IMR-90 (cell line): ENCODE data around the gene CNTN4. TPM values are rescaled to one million over a fixed set of nuclear protein-coding genes. Genes with fewer than 3 reads are reported as not detected.

ENCODE experiments used
- ATAC-seq: fragments of 200-7000 bp; cut with Tn5 transposase; 2 replicates; pipeline ENCODE4 v1.9.1; 2020; ENCODE audit warnings: low read depth, mild to moderate bottlenecking, moderate library complexity
- BruUV-seq: library from RNA; stranded (reverse); fragments of 400-500 nt; replicated peaks from 2 replicates; lab custom pipeline; 2021; lab: Mats Ljungman, UMichigan
- CTCF ChIA-PET: fragments of 300-600 bp; formaldehyde crosslinking; extraction: SDS; loops from one replicate; lab custom pipeline; 2021; ENCODE audit warnings: antibody characterized with exemption; lab: Yijun Ruan, JAX
- POLR2A ChIA-PET: fragments of 300-600 bp; sonication (Branson Sonifier 250); formaldehyde crosslinking; loops from one replicate; lab custom pipeline; 2022; ENCODE audit warnings: antibody characterized with exemption; ENCODE audit not compliant: unreplicated experiment; lab: Charles Lee
- DNase-seq: peaks from one replicate; pipeline ENCODE4 v3.0.0; 2013
- H2AFZ ChIP-seq: replicated peaks from 2 replicates; pipeline ENCODE3; 2013; ENCODE audit warnings: low read length, mild to moderate bottlenecking; ENCODE audit not compliant: poor library complexity
- H2AK5ac ChIP-seq: 2 replicates; pipeline ENCODE4 v1.6.1; 2013; ENCODE audit warnings: low read depth, low read length, inconsistent platforms
- H2AK9ac ChIP-seq: replicated peaks from 2 replicates; pipeline ENCODE3; 2013; ENCODE audit warnings: mild to moderate bottlenecking, low read depth, low read length, moderate library complexity; ENCODE audit not compliant: poor library complexity
- H2BK120ac ChIP-seq: 2 replicates; pipeline ENCODE4 v1.6.1; 2013; ENCODE audit warnings: low read depth, low read length, inconsistent platforms
- H2BK15ac ChIP-seq: 3 replicates; pipeline ENCODE4 v1.6.1; 2013; ENCODE audit warnings: low read depth, low read length, inconsistent platforms
- H2BK20ac ChIP-seq: 2 replicates; pipeline ENCODE4 v1.6.1; 2013; ENCODE audit warnings: low read depth, mild to moderate bottlenecking, inconsistent platforms, low read length, moderate library complexity
- H2BK5ac ChIP-seq: 2 replicates; pipeline ENCODE4 v1.6.1; 2013; ENCODE audit warnings: mild to moderate bottlenecking, low read depth, low read length, inconsistent platforms; ENCODE audit not compliant: poor library complexity, severe bottlenecking
- H3K14ac ChIP-seq: replicated peaks from 2 replicates; pipeline ENCODE4 v1.6.1; 2013; ENCODE audit warnings: low read depth, low read length, inconsistent platforms
- H3K18ac ChIP-seq: 2 replicates; pipeline ENCODE4 v1.6.1; 2013; ENCODE audit warnings: low read depth, low read length, control low read depth
- H3K23ac ChIP-seq: 2 replicates; pipeline ENCODE4 v1.6.1; 2013; ENCODE audit warnings: low read depth, low read length, inconsistent platforms
- H3K27ac ChIP-seq: 2 replicates; pipeline ENCODE4 v1.5.1; 2013; ENCODE audit warnings: mild to moderate bottlenecking, control low read depth, low read length; ENCODE audit not compliant: insufficient read depth
- H3K27me3 ChIP-seq: 2 replicates; pipeline ENCODE4 v1.6.1; 2013; ENCODE audit warnings: low read length; ENCODE audit not compliant: control insufficient read depth, insufficient read depth
- H3K36me3 ChIP-seq: 2 replicates; pipeline ENCODE4 v1.6.1; 2013; ENCODE audit warnings: low read length, mixed read lengths; ENCODE audit not compliant: control insufficient read depth, insufficient read depth
- H3K4ac ChIP-seq: 2 replicates; pipeline ENCODE4 v1.6.1; 2013; ENCODE audit warnings: low read depth, low read length, inconsistent platforms
- H3K4me1 ChIP-seq: 2 replicates; pipeline ENCODE4 v1.6.1; 2013; ENCODE audit warnings: low read length, mixed read lengths; ENCODE audit not compliant: control insufficient read depth, insufficient read depth
- H3K4me2 ChIP-seq: 2 replicates; pipeline ENCODE4 v1.6.1; 2013; ENCODE audit warnings: low read depth, mild to moderate bottlenecking, control low read depth, low read length, moderate library complexity
- H3K4me3 ChIP-seq: 2 replicates; pipeline ENCODE4 v1.5.1; 2013; ENCODE audit warnings: low read depth, mild to moderate bottlenecking, control low read depth, low read length, moderate library complexity; ENCODE audit not compliant: insufficient read depth
- H3K56ac ChIP-seq: 2 replicates; pipeline ENCODE4 v1.6.1; 2013; ENCODE audit warnings: low read length, inconsistent platforms; ENCODE audit not compliant: insufficient read depth; ENCODE audit errors: extremely low read depth
- H3K79me1 ChIP-seq, 2 experiments: 2 replicates each; pipeline ENCODE4 v1.6.1; 2013; ENCODE audit warnings: low read length in 2 of 2, inconsistent platforms in 1 of 2, low read depth in 1 of 2
- H3K9ac ChIP-seq: 2 replicates; pipeline ENCODE4 v1.6.1; 2013; ENCODE audit warnings: low read depth, low read length, control low read depth
- H3K9me1 ChIP-seq: 2 replicates; pipeline ENCODE4 v1.6.1; 2013; ENCODE audit warnings: low read length, inconsistent platforms; ENCODE audit not compliant: insufficient read depth
- H3K9me3 ChIP-seq: 2 replicates; pipeline ENCODE4 v1.6.1; 2013; ENCODE audit warnings: low read length; ENCODE audit not compliant: control insufficient read depth, insufficient read depth
- H4K20me1 ChIP-seq: 2 replicates; pipeline ENCODE4 v1.6.1; 2013; ENCODE audit warnings: low read length, inconsistent platforms; ENCODE audit not compliant: insufficient read depth
- H4K5ac ChIP-seq: 2 replicates; pipeline ENCODE4 v1.6.1; 2013; ENCODE audit warnings: mild to moderate bottlenecking, low read depth, low read length, control low read depth
- H4K8ac ChIP-seq, 2 experiments: 2 replicates each; pipeline ENCODE4 v1.6.1; 2013; ENCODE audit warnings: low read depth in 2 of 2, low read length in 2 of 2, control low read depth in 1 of 2, inconsistent platforms in 1 of 2
- H4K91ac ChIP-seq: 2 replicates; pipeline ENCODE4 v1.6.1; 2013; ENCODE audit warnings: low read depth, low read length, inconsistent platforms; ENCODE audit not compliant: insufficient read depth
- BHLHE40 ChIP-seq: fragments of 150-350 bp; IDR thresholded peaks from 2 replicates; pipeline ENCODE4 v1.6.1; 2016; ENCODE audit warnings: mild to moderate bottlenecking, low read depth, low read length
- CEBPB ChIP-seq: IDR thresholded peaks from 2 replicates; pipeline ENCODE4 v1.6.1; 2012; ENCODE audit warnings: low read depth, low read length, improper control_type of control experiment
- CHD1 ChIP-seq: IDR thresholded peaks from 2 replicates; pipeline ENCODE4 v1.6.1; 2012; ENCODE audit warnings: low read depth, low read length, improper control_type of control experiment
- FOS ChIP-seq: fragments of 150-350 bp; IDR thresholded peaks from 2 replicates; pipeline ENCODE4 v1.6.1; 2016; ENCODE audit warnings: low read depth, low read length
- MAFK ChIP-seq: IDR thresholded peaks from 2 replicates; pipeline ENCODE4 v1.6.1; 2012; ENCODE audit warnings: low read depth, low read length, improper control_type of control experiment
- MAZ ChIP-seq: IDR thresholded peaks from 2 replicates; pipeline ENCODE4 v1.6.1; 2012; ENCODE audit warnings: low read depth, mild to moderate bottlenecking, low read length, improper control_type of control experiment, moderate library complexity, borderline replicate concordance
- MXI1 ChIP-seq: IDR thresholded peaks from 2 replicates; pipeline ENCODE4 v1.6.1; 2012; ENCODE audit warnings: low read depth, mild to moderate bottlenecking, low read length, moderate library complexity, borderline replicate concordance
- NFE2L2 ChIP-seq: fragments of 150-350 bp; IDR thresholded peaks from 2 replicates; pipeline ENCODE4 v1.6.1; 2016; ENCODE audit warnings: low read depth, mild to moderate bottlenecking, low read length
- POLR2A ChIP-seq: IDR thresholded peaks from 2 replicates; pipeline ENCODE4 v1.6.1; 2012; ENCODE audit warnings: mild to moderate bottlenecking, low read depth, low read length
- RAD21 ChIP-seq: IDR thresholded peaks from 2 replicates; pipeline ENCODE4 v1.6.1; 2012; ENCODE audit warnings: low read length, improper control_type of control experiment
- RCOR1 ChIP-seq: IDR thresholded peaks from 2 replicates; pipeline ENCODE4 v1.6.1; 2012; ENCODE audit warnings: mild to moderate bottlenecking, low read length, improper control_type of control experiment; ENCODE audit not compliant: insufficient replicate concordance
- RFX5 ChIP-seq: IDR thresholded peaks from 2 replicates; pipeline ENCODE4 v1.8.0; 2012; ENCODE audit warnings: low read depth, mild to moderate bottlenecking, low read length, moderate library complexity
- SMC3 ChIP-seq: fragments of 150-350 bp; IDR thresholded peaks from 2 replicates; pipeline ENCODE4 v1.6.1; 2016; ENCODE audit warnings: low read depth, mild to moderate bottlenecking, antibody characterized with exemption, low read length, moderate library complexity
- WGBS, 2 experiments: methylation state at CpG; one replicate each; pipeline versions ENCODE4 v1.1.5 to v1.1.7; 2013; ENCODE audit warnings: missing lambda C conversion rate in 2 of 2; ENCODE audit not compliant: insufficient read length in 1 of 2; ENCODE audit errors: extremely low coverage in 2 of 2; 5-methylcytosine and 5-hydroxymethylcytosine counted together
- dilution Hi-C: fragments of 300-500 bp; cut with HindIII; formaldehyde crosslinking; loops from one replicate; pipeline ENCODE4 v1.14.3; 2018; ENCODE audit warnings: low sequenced_read_pairs; ENCODE audit not compliant: unreplicated experiment
- in situ Hi-C: fragments of 300-500 bp; cut with MboI; formaldehyde crosslinking; loops from 3 replicates; pipeline ENCODE4 v1.14.3; 2019; ENCODE audit warnings: low sequenced_read_pairs, inconsistent platforms, mixed read lengths
- intact Hi-C: fragments of 100-400 bp; cut with micrococcal nuclease; formaldehyde crosslinking; loops from 2 replicates; pipeline ENCODE4 v1.10.0; 2022
- polyA plus RNA-seq, 3 experiments: library from polyadenylated mRNA; depleted of rRNA; stranded (reverse); fragments of >200 nt; gene quantifications; 2 replicates each; pipeline ENCODE4 v1.2.3, GENCODE V29; 2012; ENCODE audit warnings: low replicate concordance in 1 of 3
- total RNA-seq: library from RNA; depleted of rRNA; stranded (reverse); fragments of >200 nt; gene quantifications from 2 replicates; pipeline ENCODE4 v1.2.3, GENCODE V29; 2012
- TF ChIP-seq, protein P1 (sequence below): fragments of 150-350 bp; IDR thresholded peaks from 2 replicates; pipeline ENCODE4 v1.6.1; 2016; ENCODE audit warnings: low read depth, mild to moderate bottlenecking, low read length, moderate library complexity, borderline replicate concordance
- TF ChIP-seq, protein P2 (sequence below): conservative IDR thresholded peaks from 2 replicates; pipeline ENCODE4 v1.5.1; 2012; ENCODE audit warnings: mild to moderate bottlenecking, low read depth, low read length, improper control_type of control experiment
- TF ChIP-seq, protein P3 (sequence below): fragments of 150-350 bp; IDR thresholded peaks from 2 replicates; pipeline ENCODE4 v1.6.1; 2017; ENCODE audit warnings: mild to moderate bottlenecking, antibody characterized with exemption, low read length, low read depth

CNTN4 gene
- total and polyA plus RNA-seq, 2 of the 4 experiments (the other 2 are of a cell fraction): under 0.01 TPM; not detected in 1

DNA sequence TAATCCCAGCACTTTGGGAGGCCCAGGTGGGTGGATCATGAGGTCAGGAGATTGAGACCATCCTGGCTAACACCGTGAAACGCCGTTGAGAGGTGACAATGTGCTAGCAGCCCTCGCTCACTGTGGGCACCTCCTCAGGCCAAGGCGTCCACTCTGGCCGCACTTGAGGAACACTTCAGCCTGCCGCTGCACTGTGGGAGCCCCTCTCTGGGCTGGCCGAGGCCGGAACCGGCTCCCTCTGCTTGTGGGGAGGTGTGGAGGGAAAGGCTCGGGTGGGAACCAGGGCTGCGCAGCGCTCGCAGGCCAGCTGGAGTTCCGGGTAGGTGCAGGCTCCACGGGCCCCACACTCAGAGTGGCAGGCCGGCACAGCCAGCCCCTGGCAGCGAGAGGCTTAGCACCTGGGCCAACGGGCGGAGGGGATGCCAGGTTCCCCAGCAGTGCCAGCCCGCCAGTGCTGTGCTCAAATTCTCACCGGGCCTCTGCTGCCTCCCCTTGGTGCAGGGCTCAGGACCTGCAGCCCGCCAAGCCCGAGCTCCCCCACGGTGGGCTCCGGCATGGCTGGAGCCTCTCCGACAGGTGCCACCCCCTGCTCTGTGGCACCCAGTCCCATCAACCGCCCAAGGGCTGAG, 253.6 kb downstream of the CNTN4 start:
- Histone ChIP-seq H4K91ac (no peak overlapping the region), H3K36me3 (no peaks in the 10 kb centered on the region), H2AK9ac (no peak overlapping the region), H3K4me2 (no peak overlapping the region), H3K4me3 (no peak overlapping the region), H3K9me3 (peaks cover 8% of the 10 kb centered on the region; the same call in 1 of the 2 replicates), H2AK5ac (no peak overlapping the region), H3K14ac (no peak overlapping the region), H3K4me1 (no peaks in the 10 kb centered on the region), H3K9ac (no peak overlapping the region), H3K27ac (no peak overlapping the region), H2BK15ac (no peak overlapping the region), H3K27me3 (no peaks in the 10 kb centered on the region), H4K20me1 (no peaks in the 10 kb centered on the region), H3K79me1 (no peaks in the 10 kb centered on the region), H2BK20ac (no peak overlapping the region), H3K23ac (no peak overlapping the region), H3K56ac (no peak overlapping the region), H2AFZ (no peak overlapping the region), H3K18ac (no peak overlapping the region), H2BK120ac (no peak overlapping the region), H2BK5ac (no peak overlapping the region), H3K9me1 (no peaks in the 10 kb centered on the region), H4K5ac (no peak overlapping the region), H3K4ac (no peak overlapping the region), H4K8ac (no peak overlapping the region)
- TF ChIP-seq BHLHE40: no peak
- no peak for TF ChIP-seq RAD21
- no peak for TF ChIP-seq MXI1
- TF ChIP-seq RFX5: no peak
- TF ChIP-seq, protein P1, sequence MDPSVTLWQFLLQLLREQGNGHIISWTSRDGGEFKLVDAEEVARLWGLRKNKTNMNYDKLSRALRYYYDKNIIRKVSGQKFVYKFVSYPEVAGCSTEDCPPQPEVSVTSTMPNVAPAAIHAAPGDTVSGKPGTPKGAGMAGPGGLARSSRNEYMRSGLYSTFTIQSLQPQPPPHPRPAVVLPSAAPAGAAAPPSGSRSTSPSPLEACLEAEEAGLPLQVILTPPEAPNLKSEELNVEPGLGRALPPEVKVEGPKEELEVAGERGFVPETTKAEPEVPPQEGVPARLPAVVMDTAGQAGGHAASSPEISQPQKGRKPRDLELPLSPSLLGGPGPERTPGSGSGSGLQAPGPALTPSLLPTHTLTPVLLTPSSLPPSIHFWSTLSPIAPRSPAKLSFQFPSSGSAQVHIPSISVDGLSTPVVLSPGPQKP: no peak
- no peak for TF ChIP-seq CEBPB
- no peak for TF ChIP-seq RCOR1
- TF ChIP-seq MAZ: no peak
- TF ChIP-seq, protein P2, sequence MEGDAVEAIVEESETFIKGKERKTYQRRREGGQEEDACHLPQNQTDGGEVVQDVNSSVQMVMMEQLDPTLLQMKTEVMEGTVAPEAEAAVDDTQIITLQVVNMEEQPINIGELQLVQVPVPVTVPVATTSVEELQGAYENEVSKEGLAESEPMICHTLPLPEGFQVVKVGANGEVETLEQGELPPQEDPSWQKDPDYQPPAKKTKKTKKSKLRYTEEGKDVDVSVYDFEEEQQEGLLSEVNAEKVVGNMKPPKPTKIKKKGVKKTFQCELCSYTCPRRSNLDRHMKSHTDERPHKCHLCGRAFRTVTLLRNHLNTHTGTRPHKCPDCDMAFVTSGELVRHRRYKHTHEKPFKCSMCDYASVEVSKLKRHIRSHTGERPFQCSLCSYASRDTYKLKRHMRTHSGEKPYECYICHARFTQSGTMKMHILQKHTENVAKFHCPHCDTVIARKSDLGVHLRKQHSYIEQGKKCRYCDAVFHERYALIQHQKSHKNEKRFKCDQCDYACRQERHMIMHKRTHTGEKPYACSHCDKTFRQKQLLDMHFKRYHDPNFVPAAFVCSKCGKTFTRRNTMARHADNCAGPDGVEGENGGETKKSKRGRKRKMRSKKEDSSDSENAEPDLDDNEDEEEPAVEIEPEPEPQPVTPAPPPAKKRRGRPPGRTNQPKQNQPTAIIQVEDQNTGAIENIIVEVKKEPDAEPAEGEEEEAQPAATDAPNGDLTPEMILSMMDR: no peak
- no peak for TF ChIP-seq FOS
- no peak for TF ChIP-seq NFE2L2
- TF ChIP-seq POLR2A: no peak
- TF ChIP-seq MAFK: no peak
- TF ChIP-seq CHD1: no peak
- TF ChIP-seq, protein P3, sequence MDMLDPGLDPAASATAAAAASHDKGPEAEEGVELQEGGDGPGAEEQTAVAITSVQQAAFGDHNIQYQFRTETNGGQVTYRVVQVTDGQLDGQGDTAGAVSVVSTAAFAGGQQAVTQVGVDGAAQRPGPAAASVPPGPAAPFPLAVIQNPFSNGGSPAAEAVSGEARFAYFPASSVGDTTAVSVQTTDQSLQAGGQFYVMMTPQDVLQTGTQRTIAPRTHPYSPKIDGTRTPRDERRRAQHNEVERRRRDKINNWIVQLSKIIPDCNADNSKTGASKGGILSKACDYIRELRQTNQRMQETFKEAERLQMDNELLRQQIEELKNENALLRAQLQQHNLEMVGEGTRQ: no peak
- TF ChIP-seq SMC3: no peak
- intact Hi-C loops: no loop called here
- BruUV-seq: no TSS peak
- 89% methylated on average over 9 of the region's 28 CpGs; no CpG with 5 or more reads in 1 of the 2 experiments for WGBS, 2 experiments
- dilution Hi-C loops: no loop called here
- in situ Hi-C loops: no loop called here
- ChIA-PET POLR2A (no interaction called here), CTCF (no interaction called here)
- DNase-seq (no peak), ATAC-seq (no peak)
